ENCODE measurements around the gene CA11.

The CA11 gene

DNA sequence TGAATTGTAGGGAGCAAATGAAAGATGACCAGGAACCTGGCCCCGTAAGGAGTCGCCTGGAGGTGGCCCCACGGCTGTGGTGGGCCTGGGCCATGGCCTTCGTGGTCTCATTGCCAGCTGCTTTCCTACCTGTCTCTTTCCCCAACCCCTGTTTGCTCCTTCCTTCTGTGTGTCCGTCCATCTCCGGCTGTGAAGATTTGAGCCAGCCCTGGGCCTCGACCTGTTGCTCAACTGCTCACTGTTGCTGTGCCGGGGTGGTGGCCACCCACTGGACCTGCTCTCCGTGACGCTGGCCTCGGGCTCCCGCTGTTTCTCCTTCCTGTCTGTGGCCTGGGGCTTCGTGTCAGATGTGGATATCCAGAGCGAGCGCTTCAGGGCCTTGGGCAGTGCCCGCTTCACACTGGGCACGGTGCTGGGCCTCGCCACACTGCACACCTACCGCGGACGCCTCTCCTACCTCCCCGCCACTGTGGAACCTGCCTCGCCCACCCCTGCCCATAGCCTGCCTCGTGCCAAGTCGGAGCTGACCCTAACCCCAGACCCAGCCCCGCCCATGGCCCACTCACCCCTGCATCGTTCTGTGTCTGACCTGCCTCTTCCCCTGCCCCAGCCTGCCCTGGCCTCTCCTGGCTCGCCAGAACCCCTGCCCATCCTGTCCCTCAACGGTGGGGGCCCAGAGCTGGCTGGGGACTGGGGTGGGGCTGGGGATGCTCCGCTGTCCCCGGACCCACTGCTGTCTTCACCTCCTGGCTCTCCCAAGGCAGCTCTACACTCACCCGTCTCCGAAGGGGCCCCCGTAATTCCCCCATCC is 17.3 kb downstream of the CA11 start:
- DNase-seq (ENCODE audit: low read depth, low spot score), result no peak
- ChIA-PET POLR2A (interaction anchor here (0.8 kb wide), 1 partner anchor 9 kb away, joined by 4 read pairs; the partner anchor contains the start of genes RPL18 and SPHK2), CTCF (no interaction called here)
- no peak for TF ChIP-seq CTCF (IDR thresholded peaks at IDR 0.05; ENCODE audit: insufficient read depth, low read length, missing control alignments)
- no peak overlapping the region for H3K4me3 ChIP-seq (ENCODE audit: low read depth, low read length)

GRCh38 chr19:48627865-48628314 is 18.1 kb downstream of the CA11 start:
- H3K4me3 ChIP-seq (ENCODE audit: low read depth, low read length), result no peak overlapping the region
- ChIA-PET CTCF (no interaction called here), POLR2A (interaction anchor here (0.8 kb wide), 1 partner anchor 9 kb away, joined by 4 read pairs; the partner anchor contains the start of genes RPL18 and SPHK2)
- TF ChIP-seq CTCF (IDR thresholded peaks at IDR 0.05; ENCODE audit: insufficient read depth, low read length, missing control alignments), result no peak
- DNase-seq (ENCODE audit: low read depth, low spot score), result no peak

DNA sequence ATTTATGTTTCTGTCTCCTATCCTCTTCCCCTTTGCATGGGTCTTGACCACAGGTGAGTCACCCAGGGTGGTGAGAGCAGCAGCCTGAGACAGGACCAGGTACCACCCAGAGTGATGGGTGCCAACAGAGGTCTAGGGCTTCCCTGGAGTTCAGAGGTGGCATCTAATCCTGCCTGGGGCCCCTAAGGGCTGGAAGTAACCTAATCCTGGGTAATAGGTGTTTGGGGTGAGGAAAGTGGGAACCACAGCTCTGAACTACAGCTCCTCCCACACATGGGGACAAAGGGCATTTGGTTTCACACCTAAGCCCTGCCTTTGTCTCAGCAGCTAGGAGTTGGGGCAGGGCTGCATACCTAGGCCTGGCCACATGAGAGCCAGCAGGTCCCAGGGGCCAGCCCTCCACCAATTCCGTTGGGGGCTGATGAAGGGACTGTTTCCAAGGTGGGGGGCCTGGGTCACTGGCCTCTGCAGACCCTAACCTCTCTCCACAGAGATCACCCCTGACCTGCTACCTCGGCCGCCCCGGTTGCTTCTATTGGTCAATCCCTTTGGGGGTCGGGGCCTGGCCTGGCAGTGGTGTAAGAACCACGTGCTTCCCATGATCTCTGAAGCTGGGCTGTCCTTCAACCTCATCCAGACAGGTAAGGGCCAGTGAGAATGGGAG is 18.7 kb downstream of the CA11 start:
- ChIA-PET POLR2A (no interaction called here), CTCF (no interaction called here)
- no peak overlapping the region for H3K4me3 ChIP-seq (ENCODE audit: low read depth, low read length)
- DNase-seq (ENCODE audit: low read depth, low spot score), result no peak
- TF ChIP-seq CTCF (IDR thresholded peaks at IDR 0.05; ENCODE audit: insufficient read depth, low read length, missing control alignments), result no peak

GRCh38 chr19:48625891-48626327 is 20.1 kb downstream of the CA11 start:
- no peak for DNase-seq (ENCODE audit: low read depth, low spot score)
- ChIA-PET POLR2A (no interaction called here), CTCF (no interaction called here)
- TF ChIP-seq CTCF (IDR thresholded peaks at IDR 0.05; ENCODE audit: insufficient read depth, low read length, missing control alignments), result no peak
- H3K4me3 ChIP-seq (ENCODE audit: low read depth, low read length), result no peak overlapping the region

DNA sequence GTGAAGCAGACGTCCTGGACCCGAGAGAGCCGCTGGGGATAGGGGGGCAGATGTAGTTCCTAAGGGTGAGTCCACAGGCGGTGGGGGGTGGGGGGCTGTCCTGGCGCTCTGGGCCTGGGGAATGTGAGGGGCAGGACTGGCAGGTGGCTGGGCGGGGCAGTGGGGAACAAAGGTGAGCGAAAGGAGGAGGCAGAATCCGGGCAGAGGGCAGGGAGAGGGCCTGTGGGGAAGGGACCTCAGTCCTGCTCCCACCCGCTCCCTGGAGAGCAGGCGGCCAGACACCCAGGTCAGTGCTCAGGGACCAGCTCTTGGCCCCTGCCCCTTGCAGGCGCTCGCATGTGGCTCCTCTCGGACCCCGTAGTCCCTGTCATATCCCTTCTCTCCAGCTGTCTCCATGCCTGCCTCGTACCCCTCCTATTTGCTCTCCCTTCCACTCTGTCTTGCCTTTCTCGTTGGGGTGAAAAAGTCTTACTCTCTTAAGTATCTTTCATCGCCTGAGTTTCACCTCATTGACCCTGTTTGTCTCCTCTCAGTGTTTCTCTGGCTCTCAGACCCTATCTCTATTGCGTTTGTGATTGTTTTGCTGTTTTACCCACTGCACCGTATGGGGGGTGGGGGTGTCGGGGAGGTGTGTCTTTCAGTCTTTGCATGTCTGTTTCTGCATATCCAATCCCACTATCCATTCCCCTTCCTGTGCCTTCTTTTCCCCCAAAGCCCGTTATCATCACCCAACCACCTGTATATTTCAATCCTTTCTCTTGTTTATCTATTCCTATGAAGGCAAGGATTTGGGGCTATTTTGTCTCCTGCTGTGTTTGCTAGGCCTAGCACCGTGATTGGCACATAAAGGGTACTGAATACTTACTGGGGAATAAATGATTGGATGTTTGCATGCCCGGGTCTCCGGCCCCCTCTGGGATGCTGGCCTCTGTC is 20.9 kb downstream of the CA11 start:
- peak overlapping the region; percentile 70 for H3K4me3 ChIP-seq (ENCODE audit: low read depth, low read length)
- TF ChIP-seq CTCF (IDR thresholded peaks at IDR 0.05; ENCODE audit: insufficient read depth, low read length, missing control alignments), result no peak
- POLR2A ChIA-PET, result no interaction called here
- CTCF ChIA-PET, result no interaction called here
- no peak for DNase-seq (ENCODE audit: low read depth, low spot score)
